GM13976 (cell line): ENCODE measurements around the gene IFNAR2.

Experiments
- DNase-seq: peaks from one replicate; pipeline ENCODE4 v3.0.0; 2012; ENCODE audit warnings: low spot score
- CTCF ChIP-seq: IDR thresholded peaks from 2 replicates; pipeline ENCODE4 v1.5.1; 2012; ENCODE audit warnings: borderline replicate concordance, mild to moderate bottlenecking; ENCODE audit not compliant: insufficient read depth; ENCODE audit errors: extremely low read depth, missing control alignments, control extremely low read depth
- in situ Hi-C: fragments of 300-500 bp; cut with MboI; formaldehyde crosslinking; loops from one replicate; pipeline ENCODE4 v1.12.0; 2022; ENCODE audit warnings: low sequenced_read_pairs, mixed read lengths, inconsistent platforms; ENCODE audit not compliant: unreplicated experiment

IFNAR2 gene

GRCh38 chr21:33264561-33264960, 34.8 kb downstream of the IFNAR2 start:
- no peak for TF ChIP-seq CTCF
- in situ Hi-C loops, result no loop called here
- DNase-seq, result no peak

GRCh38 chr21:33265664-33266049, 35.9 kb downstream of the IFNAR2 start:
- peak; percentile 62 for DNase-seq
- TF ChIP-seq CTCF, result peak; percentile 3
- in situ Hi-C loops, result no loop called here

GRCh38 chr21:33266050-33266788, 36.5 kb downstream of the IFNAR2 start, which contains the start of gene IL10RB:
Gene IL10RB, plus strand, starts transcription at chr21:33266367. Its CDS starts 99 bp downstream, at chr21:33266466.
- no peak for TF ChIP-seq CTCF
- in situ Hi-C loops, result no loop called here
- DNase-seq, result peak; percentile 92

- no peak for TF ChIP-seq CTCF
- DNase-seq, result peak; percentile 53
- in situ Hi-C loops, result no loop called here
Observed at GRCh38 chr21:33266789-33267135, 37.0 kb downstream of the IFNAR2 start.

- TF ChIP-seq CTCF, result no peak
- in situ Hi-C loops, result no loop called here
- DNase-seq, result no peak
Observed at GRCh38 chr21:33267250-33267649, 37.5 kb downstream of the IFNAR2 start.

- DNase-seq, result no peak
- TF ChIP-seq CTCF, result no peak
- in situ Hi-C loops, result no loop called here
Observed at GRCh38 chr21:33268393-33268736, 38.6 kb downstream of the IFNAR2 start.
